ENCODE data around the gene COL2A1.

- TF ChIP-seq POLR2A (IDR thresholded peaks at IDR 0.05), result no peak
- TF ChIP-seq CTCF (IDR thresholded peaks at IDR 0.05), result no peak
- TF ChIP-seq POLR2AphosphoS5 (IDR thresholded peaks at IDR 0.05), result no peak
- TF ChIP-seq EP300 (IDR thresholded peaks at IDR 0.05), result no peak
Observed at GRCh38 chr12:48051681-48052080, 47.4 kb upstream of the COL2A1 start.

All from stomach (tissue), 4 donors.